ENCODE results near the gene KCNK5. TPM values are rescaled to one million over a fixed set of nuclear protein-coding genes. Genes with fewer than 3 reads are reported as not detected.

The KCNK5 gene
- total and polyA plus RNA-seq, 2 donors (not counting 1 experiment from before 2014, with no cell fraction given) = 0.07 TPM; not detected in 1

GRCh38 chr6:39210450-39210849 is 18.8 kb downstream of the KCNK5 start:
- H3K27ac Mint-ChIP-seq = no peak overlapping the region
- Histone ChIP-seq H3K9me3 (ENCODE audit: control extremely low read depth in 1 of 3, control insufficient read depth in 2 of 3, insufficient read depth in 1 of 3, low read length in 2 of 3) (peaks cover 0 to 3% (median 0%) of the 10 kb centered on the region in 3 donors), H3K9ac (ENCODE audit: low read length) (no peak overlapping the region), H3K4me1 (ENCODE audit: control insufficient read depth in 2 of 2, insufficient read depth in 2 of 2, low read length in 2 of 2) (no peaks in the 10 kb centered on the region), H3K4me3 (ENCODE audit: control extremely low read depth in 1 of 5, extremely low read depth in 1 of 5, insufficient read depth in 1 of 5, low read depth in 2 of 5, low read length in 4 of 5) (no peak overlapping the region), H3K4me2 (replicated peaks; ENCODE audit: low read depth, low read length, poor library complexity, severe bottlenecking) (no peak overlapping the region), H3K79me2 (ENCODE audit: control insufficient read depth, insufficient read depth, low read length) (no peaks in the 10 kb centered on the region), H3K27me3 (replicated peaks in 1 of 4; ENCODE audit: control extremely low read depth in 1 of 4, control insufficient read depth in 3 of 4, insufficient read depth in 4 of 4, low read length in 3 of 4) (peaks cover 0 to 16% (median 0%) of the 10 kb centered on the region in 4 experiments), H4K20me1 (ENCODE audit: control insufficient read depth, insufficient read depth, low read length, poor library complexity, severe bottlenecking) (no peaks in the 10 kb centered on the region), H3K36me3 (replicated peaks in 1 of 2; ENCODE audit: control extremely low read depth in 1 of 2, control insufficient read depth in 1 of 2, extremely low read depth in 1 of 2, insufficient read depth in 2 of 2, low read length in 1 of 2) (no peaks in the 10 kb centered on the region), H2AFZ (ENCODE audit: insufficient read depth, low read depth, low read length, poor library complexity, severe bottlenecking) (no peak overlapping the region), H3K27ac (ENCODE audit: low read length in 2 of 2) (no peak overlapping the region)
- no peak for ATAC-seq (ENCODE audit: low read depth)
- H3K9me3 Mint-ChIP-seq (ENCODE audit: insufficient read depth) = no peaks in the 10 kb centered on the region
- CTCF ChIA-PET = no interaction called here
- DNase-seq = no peak
- TF ChIP-seq, protein P1, sequence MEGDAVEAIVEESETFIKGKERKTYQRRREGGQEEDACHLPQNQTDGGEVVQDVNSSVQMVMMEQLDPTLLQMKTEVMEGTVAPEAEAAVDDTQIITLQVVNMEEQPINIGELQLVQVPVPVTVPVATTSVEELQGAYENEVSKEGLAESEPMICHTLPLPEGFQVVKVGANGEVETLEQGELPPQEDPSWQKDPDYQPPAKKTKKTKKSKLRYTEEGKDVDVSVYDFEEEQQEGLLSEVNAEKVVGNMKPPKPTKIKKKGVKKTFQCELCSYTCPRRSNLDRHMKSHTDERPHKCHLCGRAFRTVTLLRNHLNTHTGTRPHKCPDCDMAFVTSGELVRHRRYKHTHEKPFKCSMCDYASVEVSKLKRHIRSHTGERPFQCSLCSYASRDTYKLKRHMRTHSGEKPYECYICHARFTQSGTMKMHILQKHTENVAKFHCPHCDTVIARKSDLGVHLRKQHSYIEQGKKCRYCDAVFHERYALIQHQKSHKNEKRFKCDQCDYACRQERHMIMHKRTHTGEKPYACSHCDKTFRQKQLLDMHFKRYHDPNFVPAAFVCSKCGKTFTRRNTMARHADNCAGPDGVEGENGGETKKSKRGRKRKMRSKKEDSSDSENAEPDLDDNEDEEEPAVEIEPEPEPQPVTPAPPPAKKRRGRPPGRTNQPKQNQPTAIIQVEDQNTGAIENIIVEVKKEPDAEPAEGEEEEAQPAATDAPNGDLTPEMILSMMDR (IDR thresholded peaks at IDR 0.05) = no peak
- TF ChIP-seq EZH2 (IDR thresholded peaks at IDR 0.05; ENCODE audit: borderline replicate concordance, insufficient read depth, low read depth, low read length, poor library complexity, severe bottlenecking) = no peak
- intact Hi-C loops (cut with micrococcal nuclease) = no loop called here
- POLR2A ChIA-PET = no interaction called here
- no peaks in the 10 kb centered on the region for H3K4me1 Mint-ChIP-seq
- peaks cover 43% of the 10 kb centered on the region for H3K27me3 Mint-ChIP-seq
- no peak overlapping the region for H3K4me3 Mint-ChIP-seq
- WGBS (ENCODE audit: insufficient coverage) = 73% methylated on average over 5 of the region's 5 CpGs

DNA sequence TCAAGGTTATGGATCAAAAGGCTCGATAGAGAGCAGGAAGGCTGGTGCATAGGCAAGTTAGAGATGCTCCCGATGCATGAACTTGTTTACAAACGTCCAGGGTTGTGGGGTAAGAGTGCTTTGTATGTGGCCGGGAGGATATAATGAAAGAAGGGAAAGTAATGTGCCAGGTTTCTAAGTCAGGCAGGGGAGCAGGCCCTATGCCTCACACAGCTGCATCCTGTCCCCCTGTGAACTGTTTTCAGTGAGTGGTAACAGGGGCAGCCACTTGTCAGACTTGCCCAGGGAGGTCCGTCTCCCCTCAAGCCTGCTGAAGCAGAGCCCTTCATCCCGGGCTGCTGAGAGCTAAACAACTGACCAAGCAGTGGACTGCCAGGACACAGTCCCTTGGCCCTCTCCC is 19.4 kb downstream of the KCNK5 start:
- no peak overlapping the region for H3K27ac Mint-ChIP-seq
- H3K4me3 ChIP-seq (ENCODE audit: control extremely low read depth in 1 of 5, extremely low read depth in 1 of 5, insufficient read depth in 1 of 5, low read depth in 2 of 5, low read length in 4 of 5) = no peak overlapping the region
- H3K79me2 ChIP-seq (ENCODE audit: control insufficient read depth, insufficient read depth, low read length) = no peaks in the 10 kb centered on the region
- no peak for ATAC-seq (ENCODE audit: low read depth)
- no peak for DNase-seq
- ChIA-PET CTCF (no interaction called here), POLR2A (no interaction called here)
- H3K27me3 Mint-ChIP-seq = peaks cover 39% of the 10 kb centered on the region
- H3K4me2 ChIP-seq (replicated peaks; ENCODE audit: low read depth, low read length, poor library complexity, severe bottlenecking) = no peak overlapping the region
- 32% methylated on average over 5 of the region's 6 CpGs for WGBS (ENCODE audit: insufficient coverage)
- H2AFZ ChIP-seq (ENCODE audit: insufficient read depth, low read depth, low read length, poor library complexity, severe bottlenecking) = no peak overlapping the region
- intact Hi-C loops (cut with micrococcal nuclease) = no loop called here
- peaks cover 0 to 3% (median 0%) of the 10 kb centered on the region in 3 donors for H3K9me3 ChIP-seq (ENCODE audit: control extremely low read depth in 1 of 3, control insufficient read depth in 2 of 3, insufficient read depth in 1 of 3, low read length in 2 of 3)
- peaks cover 0 to 19% (median 0%) of the 10 kb centered on the region in 4 experiments for H3K27me3 ChIP-seq (replicated peaks in 1 of 4; ENCODE audit: control extremely low read depth in 1 of 4, control insufficient read depth in 3 of 4, insufficient read depth in 4 of 4, low read length in 3 of 4)
- no peak overlapping the region for H3K9ac ChIP-seq (ENCODE audit: low read length)
- H3K9me3 Mint-ChIP-seq (ENCODE audit: insufficient read depth) = no peaks in the 10 kb centered on the region
- no peaks in the 10 kb centered on the region for H4K20me1 ChIP-seq (ENCODE audit: control insufficient read depth, insufficient read depth, low read length, poor library complexity, severe bottlenecking)
- TF ChIP-seq, protein P1 (IDR thresholded peaks at IDR 0.05) = no peak
- TF ChIP-seq EZH2 (IDR thresholded peaks at IDR 0.05; ENCODE audit: borderline replicate concordance, insufficient read depth, low read depth, low read length, poor library complexity, severe bottlenecking) = no peak
- no peaks in the 10 kb centered on the region for H3K36me3 ChIP-seq (replicated peaks in 1 of 2; ENCODE audit: control extremely low read depth in 1 of 2, control insufficient read depth in 1 of 2, extremely low read depth in 1 of 2, insufficient read depth in 2 of 2, low read length in 1 of 2)
- no peak overlapping the region for H3K4me3 Mint-ChIP-seq
- H3K4me1 Mint-ChIP-seq = no peaks in the 10 kb centered on the region
- H3K4me1 ChIP-seq (ENCODE audit: control insufficient read depth in 2 of 2, insufficient read depth in 2 of 2, low read length in 2 of 2) = no peaks in the 10 kb centered on the region
- no peak overlapping the region for H3K27ac ChIP-seq (ENCODE audit: low read length in 2 of 2)
